Smooth muscle cell (in vitro differentiated cells): Measurements from ENCODE around the gene PPP1CB. TPM values are rescaled to one million over a fixed set of nuclear protein-coding genes. Genes with fewer than 3 reads are reported as not detected.

ENCODE experiments used
- DNase-seq: peaks from one replicate; lab custom pipeline; 2025; ENCODE audit not compliant: unreplicated experiment; lab: John Stamatoyannopoulos, UW
- H2AFZ ChIP-seq: fragments of 200-600 bp; sonication (generic); 2 replicates; pipeline ENCODE4 v1.6.0; 2016; ENCODE audit warnings: antibody characterized with exemption, low read depth, mild to moderate bottlenecking
- H3F3A ChIP-seq: fragments of 200-600 bp; sonication (generic); 2 replicates; pipeline ENCODE4 v1.6.0; 2017; ENCODE audit warnings: antibody characterized with exemption, low read depth
- H3K27ac ChIP-seq: fragments of 200-600 bp; sonication (generic); 2 replicates; pipeline ENCODE4 v1.5.1; 2016; ENCODE audit warnings: low read depth, mild to moderate bottlenecking
- H3K27me3 ChIP-seq: fragments of 200-600 bp; sonication (generic); 2 replicates; pipeline ENCODE4 v1.6.1; 2016; ENCODE audit warnings: low read depth, mild to moderate bottlenecking
- H3K36me3 ChIP-seq: fragments of 200-600 bp; sonication (generic); 2 replicates; pipeline ENCODE4 v1.5.1; 2016; ENCODE audit warnings: low read depth
- H3K4me1 ChIP-seq: fragments of 200-600 bp; sonication (generic); 2 replicates; pipeline ENCODE4 v1.5.1; 2016; ENCODE audit warnings: low read depth
- H3K4me2 ChIP-seq: fragments of 200-600 bp; sonication (generic); 2 replicates; pipeline ENCODE4 v1.6.0; 2016; ENCODE audit warnings: mild to moderate bottlenecking
- H3K4me3 ChIP-seq: fragments of 200-600 bp; sonication (generic); 2 replicates; pipeline ENCODE4 v1.5.1; 2016; ENCODE audit warnings: mild to moderate bottlenecking
- H3K79me2 ChIP-seq: fragments of 200-600 bp; sonication (generic); 2 replicates; pipeline ENCODE4 v1.6.0; 2016; ENCODE audit warnings: low read depth, mild to moderate bottlenecking
- H3K9ac ChIP-seq: fragments of 200-600 bp; sonication (generic); 2 replicates; pipeline ENCODE4 v1.6.0; 2016; ENCODE audit warnings: low read depth
- H3K9me3 ChIP-seq: fragments of 200-600 bp; sonication (generic); replicated peaks from 2 replicates; pipeline ENCODE4 v1.5.1; 2016; ENCODE audit warnings: low read depth
- H4K20me1 ChIP-seq: fragments of 200-600 bp; sonication (generic); 2 replicates; pipeline ENCODE4 v1.6.0; 2016; ENCODE audit warnings: low read depth
- CTCF ChIP-seq: fragments of 200-600 bp; sonication (generic); IDR thresholded peaks from 2 replicates; pipeline ENCODE4 v1.5.1; 2017; ENCODE audit warnings: borderline replicate concordance, mild to moderate bottlenecking, antibody characterized with exemption; ENCODE audit not compliant: insufficient read depth, poor library complexity, severe bottlenecking
- WGBS: methylation state at CpG from one replicate; pipeline ENCODE4 v1.1.7; 2016; ENCODE audit warnings: low lambda C conversion rate; 5-methylcytosine and 5-hydroxymethylcytosine counted together
- polyA plus RNA-seq: library from polyadenylated mRNA; unstranded; fragments of >200 nt; fragmentation: Nextera tagmentation; extraction: Ambion mirVana; gene quantifications from 2 replicates; pipeline ENCODE4 v1.2.1, GENCODE V29; 2016
- total RNA-seq: library from RNA; depleted of rRNA; stranded (reverse); fragments of >200 nt; gene quantifications from 2 replicates; pipeline ENCODE4 v1.2.3, GENCODE V29; 2014

PPP1CB gene
- total and polyA plus RNA-seq, 2 experiments from 2014 or later, result 66.8 to 193 TPM

DNA sequence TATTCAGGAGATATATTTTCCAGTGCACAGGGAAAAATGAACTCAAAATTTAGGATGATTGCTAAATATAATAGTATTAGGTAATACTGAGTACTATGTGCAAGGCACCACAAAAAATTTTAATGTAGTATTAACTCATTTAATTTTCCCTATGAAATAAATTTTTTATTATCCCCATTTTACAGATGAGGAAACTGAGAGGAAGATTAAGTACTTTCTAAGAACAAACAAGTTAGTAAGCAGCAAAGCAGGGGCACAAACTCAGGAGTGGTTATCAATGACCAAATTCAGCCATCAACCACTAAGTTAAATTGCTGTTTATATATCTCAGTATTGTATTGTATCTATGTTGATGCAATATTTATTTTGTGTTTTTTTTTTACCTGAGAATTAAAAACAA is 73.2 kb downstream of the PPP1CB start:
- no peaks in the 10 kb centered on the region for H3K4me1 ChIP-seq
- no peak for TF ChIP-seq CTCF

DNA sequence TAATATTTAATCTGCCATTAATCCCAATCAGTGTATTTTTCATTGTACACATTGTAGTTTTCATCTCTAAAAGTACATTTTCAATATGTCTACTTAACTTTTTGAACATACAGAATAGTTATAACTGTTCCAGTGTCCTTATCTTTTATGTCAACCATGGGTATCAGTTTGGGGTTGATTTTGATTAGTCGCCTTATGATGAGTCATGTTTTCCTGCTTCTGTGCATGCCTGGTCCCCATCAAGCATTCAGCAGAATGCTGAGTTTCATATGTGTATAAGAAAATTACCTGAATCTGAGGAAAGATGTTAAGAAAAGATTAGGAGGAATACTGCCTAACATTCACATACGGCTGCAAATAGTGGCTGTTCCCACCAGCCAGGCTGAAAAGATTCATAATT is 76.8 kb downstream of the PPP1CB start:
- DNase-seq, result no peak
- Histone ChIP-seq H3K79me2 (no peaks in the 10 kb centered on the region), H3K9ac (no peak overlapping the region), H3F3A (no peaks in the 10 kb centered on the region), H4K20me1 (no peaks in the 10 kb centered on the region), H3K4me1 (no peaks in the 10 kb centered on the region), H3K27ac (no peak overlapping the region), H3K27me3 (no peaks in the 10 kb centered on the region), H2AFZ (no peak overlapping the region), H3K4me3 (no peak overlapping the region), H3K4me2 (no peak overlapping the region), H3K9me3 (no peaks in the 10 kb centered on the region), H3K36me3 (no peaks in the 10 kb centered on the region)
- no peak for TF ChIP-seq CTCF
- 77% methylated on average over 2 of the region's 2 CpGs for WGBS

More for the DNA sequence above, 73.2 kb downstream of the PPP1CB start:
- H4K20me1 ChIP-seq, result no peaks in the 10 kb centered on the region
- H3K79me2 ChIP-seq, result no peaks in the 10 kb centered on the region
- H3K4me2 ChIP-seq, result no peak overlapping the region
- no peak overlapping the region for H2AFZ ChIP-seq
- H3F3A ChIP-seq, result no peaks in the 10 kb centered on the region
- no peak overlapping the region for H3K27ac ChIP-seq
- DNase-seq, result no peak
- no peak overlapping the region for H3K9ac ChIP-seq
- no peaks in the 10 kb centered on the region for H3K9me3 ChIP-seq
- H3K36me3 ChIP-seq, result no peaks in the 10 kb centered on the region
- H3K27me3 ChIP-seq, result no peaks in the 10 kb centered on the region
- H3K4me3 ChIP-seq, result no peak overlapping the region

DNA sequence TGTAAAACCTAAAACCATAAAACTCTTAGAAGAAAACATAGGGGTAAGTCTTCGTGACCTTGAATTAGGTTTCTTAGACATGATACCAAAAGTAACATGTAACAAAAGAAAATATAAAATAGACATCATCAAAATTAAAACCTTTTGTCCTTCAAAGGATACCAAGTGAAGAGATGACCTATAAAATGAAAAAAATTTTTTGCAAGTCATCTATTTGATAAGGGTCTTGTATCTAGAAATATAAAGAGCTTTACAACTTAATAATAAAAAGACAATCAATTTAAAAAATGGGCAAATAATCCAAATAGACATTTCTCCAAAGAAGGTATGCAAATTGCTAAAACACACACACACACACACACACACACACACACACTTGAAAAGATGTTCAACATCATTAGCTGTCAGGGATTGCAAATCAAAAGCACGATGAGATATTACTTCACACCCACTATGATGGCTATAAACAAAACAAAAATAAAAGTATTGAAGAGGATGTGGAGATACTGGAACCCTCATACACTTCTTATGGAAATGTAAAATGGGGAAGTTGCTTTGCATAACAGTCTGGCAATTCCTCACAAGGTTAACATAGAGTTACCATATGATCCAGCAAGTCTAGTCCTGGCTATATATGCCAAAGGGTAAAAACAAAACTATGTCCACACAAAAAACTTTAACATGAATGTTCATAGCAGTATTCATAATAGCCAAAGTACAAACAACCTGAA is 82.3 kb downstream of the PPP1CB start:
- no peak overlapping the region for H3K4me2 ChIP-seq
- no peak overlapping the region for H2AFZ ChIP-seq
- H3K4me1 ChIP-seq, result no peaks in the 10 kb centered on the region
- H3K79me2 ChIP-seq, result no peaks in the 10 kb centered on the region
- no peaks in the 10 kb centered on the region for H3K27me3 ChIP-seq
- H3K9ac ChIP-seq, result no peak overlapping the region
- TF ChIP-seq CTCF, result no peak
- 94% methylated on average over 2 of the region's 2 CpGs for WGBS
- H3K36me3 ChIP-seq, result no peaks in the 10 kb centered on the region
- no peak for DNase-seq
- H3F3A ChIP-seq, result no peaks in the 10 kb centered on the region
- no peaks in the 10 kb centered on the region for H4K20me1 ChIP-seq
- H3K27ac ChIP-seq, result no peak overlapping the region
- no peak overlapping the region for H3K4me3 ChIP-seq
- H3K9me3 ChIP-seq, result no peaks in the 10 kb centered on the region

DNA sequence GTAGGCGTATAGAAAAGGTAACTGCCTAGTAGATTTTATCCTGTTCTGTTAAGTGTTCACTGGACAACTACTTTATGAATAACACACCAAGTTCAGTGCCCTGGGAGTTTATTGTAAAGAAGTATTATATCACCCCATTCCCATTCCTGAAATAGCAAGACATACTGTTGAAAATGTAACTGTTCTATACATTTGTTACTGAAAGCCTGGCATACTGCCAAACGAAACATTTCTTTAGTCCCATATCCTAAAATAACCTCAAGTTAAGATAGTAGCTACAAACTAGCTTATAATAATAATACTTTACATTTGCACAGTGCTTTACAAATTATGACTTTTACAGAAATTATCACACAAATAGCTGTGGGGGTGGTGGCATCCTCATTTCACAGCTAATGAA is 84.2 kb downstream of the PPP1CB start:
- Histone ChIP-seq H3K9me3 (no peaks in the 10 kb centered on the region), H3K36me3 (no peaks in the 10 kb centered on the region), H3F3A (no peaks in the 10 kb centered on the region)

More for the DNA sequence above, 84.2 kb downstream of the PPP1CB start:
- 80% methylated on average over 2 of the region's 2 CpGs for WGBS
- Histone ChIP-seq H4K20me1 (no peaks in the 10 kb centered on the region), H3K9ac (no peak overlapping the region), H3K4me2 (no peak overlapping the region), H2AFZ (no peak overlapping the region), H3K79me2 (no peaks in the 10 kb centered on the region), H3K27ac (no peak overlapping the region), H3K4me1 (no peaks in the 10 kb centered on the region), H3K27me3 (no peaks in the 10 kb centered on the region), H3K4me3 (no peak overlapping the region)
- no peak for TF ChIP-seq CTCF
- no peak for DNase-seq
